Measurements from ENCODE around the gene OR5T3.
"Not testable (repeated sequence)": the region's sequence is repeated elsewhere in the genome, so short reads cannot be mapped to it uniquely, and the experiment has no call there.

The OR5T3 gene

GRCh38 chr11:56251954-56252353, at the start of gene OR5T3:
TSS of gene OR5T3 (plus strand) at chr11:56252254. CDS start at chr11:56252254, 0 bp downstream.
- TF ChIP-seq CTCF (IDR thresholded peaks at IDR 0.05; ENCODE audit: insufficient read depth, low read length, poor library complexity, severe bottlenecking) (no peak), EZH2phosphoT487 (conservative IDR thresholded peaks at IDR 0.05; ENCODE audit: low read length) (no peak)
- Histone ChIP-seq H3F3A (ENCODE audit: insufficient read depth) (no peaks in the 10 kb centered on the region), H3K9ac (ENCODE audit: low read length) (no peak within 1 kb of the TSS), H3K4me3 (ENCODE audit: insufficient read depth, low read length, poor library complexity, severe bottlenecking) (no peak within 1 kb of the TSS), H3K27ac (ENCODE audit: low read depth, low read length) (no peak within 1 kb of the TSS), H3K4me2 (ENCODE audit: low read depth, low read length, poor library complexity, severe bottlenecking) (no peak within 1 kb of the TSS), H3K79me2 (ENCODE audit: insufficient read depth, low read length) (no peaks in the 10 kb centered on the region), H3K9me2 (replicated peaks; ENCODE audit: insufficient read depth, low read length) (no peaks in the 10 kb centered on the region), H3K9me3 (ENCODE audit: insufficient read depth, low read length) (no peaks in the 10 kb centered on the region), H3K36me3 (ENCODE audit: low read length) (no peaks in the 10 kb centered on the region), H3K27me3 (ENCODE audit: low read length) (no peaks in the 10 kb centered on the region), H2AFZ (ENCODE audit: low read depth, low read length, severe bottlenecking) (no peak within 1 kb of the TSS), H4K20me1 (ENCODE audit: low read depth, low read length) (no peaks in the 10 kb centered on the region)

GRCh38 chr11:56207790-56208189, 44.3 kb upstream of the OR5T3 start:
- Histone ChIP-seq H3K9me3 (ENCODE audit: insufficient read depth, low read length) (no peaks in the 10 kb centered on the region), H3K27me3 (ENCODE audit: low read length) (no peaks in the 10 kb centered on the region), H3K4me2 (ENCODE audit: low read depth, low read length, poor library complexity, severe bottlenecking) (no peak overlapping the region), H2AFZ (ENCODE audit: low read depth, low read length, severe bottlenecking) (no peak overlapping the region), H3K27ac (ENCODE audit: low read depth, low read length) (no peak overlapping the region), H3K9ac (ENCODE audit: low read length) (no peak overlapping the region), H3K4me3 (ENCODE audit: insufficient read depth, low read length, poor library complexity, severe bottlenecking) (no peak overlapping the region), H3K79me2 (ENCODE audit: insufficient read depth, low read length) (no peaks in the 10 kb centered on the region), H4K20me1 (ENCODE audit: low read depth, low read length) (no peaks in the 10 kb centered on the region), H3K9me2 (replicated peaks; ENCODE audit: insufficient read depth, low read length) (no peaks in the 10 kb centered on the region), H3K36me3 (ENCODE audit: low read length) (no peaks in the 10 kb centered on the region), H3F3A (ENCODE audit: insufficient read depth) (no peaks in the 10 kb centered on the region)
- TF ChIP-seq CTCF (IDR thresholded peaks at IDR 0.05; ENCODE audit: insufficient read depth, low read length, poor library complexity, severe bottlenecking) (no peak), EZH2phosphoT487 (conservative IDR thresholded peaks at IDR 0.05; ENCODE audit: low read length) (no peak)

- no peaks in the 10 kb centered on the region for H3K9me3 ChIP-seq (ENCODE audit: insufficient read depth, low read length)
- H3F3A ChIP-seq (ENCODE audit: insufficient read depth) = no peaks in the 10 kb centered on the region
- H3K27me3 ChIP-seq (ENCODE audit: low read length) = no peaks in the 10 kb centered on the region
- H2AFZ ChIP-seq (ENCODE audit: low read depth, low read length, severe bottlenecking) = no peak overlapping the region
- H3K79me2 ChIP-seq (ENCODE audit: insufficient read depth, low read length) = no peaks in the 10 kb centered on the region
- H3K9ac ChIP-seq (ENCODE audit: low read length) = no peak overlapping the region
- no peak overlapping the region for H3K4me3 ChIP-seq (ENCODE audit: insufficient read depth, low read length, poor library complexity, severe bottlenecking)
- no peak for TF ChIP-seq CTCF (IDR thresholded peaks at IDR 0.05; ENCODE audit: insufficient read depth, low read length, poor library complexity, severe bottlenecking)
- no peaks in the 10 kb centered on the region for H3K36me3 ChIP-seq (ENCODE audit: low read length)
- no peaks in the 10 kb centered on the region for H4K20me1 ChIP-seq (ENCODE audit: low read depth, low read length)
- H3K9me2 ChIP-seq (replicated peaks; ENCODE audit: insufficient read depth, low read length) = no peaks in the 10 kb centered on the region
- no peak overlapping the region for H3K27ac ChIP-seq (ENCODE audit: low read depth, low read length)
- H3K4me2 ChIP-seq (ENCODE audit: low read depth, low read length, poor library complexity, severe bottlenecking) = no peak overlapping the region
These were observed 37.5 kb upstream of the OR5T3 start for GRCh38 chr11:56214537-56214936.

- H3K9me3 ChIP-seq (ENCODE audit: insufficient read depth, low read length); H4K20me1 ChIP-seq (ENCODE audit: low read depth, low read length); H3K4me2 ChIP-seq (ENCODE audit: low read depth, low read length, poor library complexity, severe bottlenecking); H3K9ac ChIP-seq (ENCODE audit: low read length); H3K79me2 ChIP-seq (ENCODE audit: insufficient read depth, low read length); H2AFZ ChIP-seq (ENCODE audit: low read depth, low read length, severe bottlenecking); H3K9me2 ChIP-seq (replicated peaks; ENCODE audit: insufficient read depth, low read length); H3F3A ChIP-seq (ENCODE audit: insufficient read depth); H3K4me3 ChIP-seq (ENCODE audit: insufficient read depth, low read length, poor library complexity, severe bottlenecking); H3K27ac ChIP-seq (ENCODE audit: low read depth, low read length); H3K36me3 ChIP-seq (ENCODE audit: low read length); H3K27me3 ChIP-seq (ENCODE audit: low read length): not testable (repeated sequence)
These were observed 32.3 kb upstream of the OR5T3 start for GRCh38 chr11:56219735-56220134.
